CD4-positive, alpha-beta T cell treated with Interleukin-6 for 4 hours (primary cell): Measurements from ENCODE around the gene BMF.
A peak's percentile ranks its signal among the peaks of the same experiment; 100 is the strongest.

Source experiments
- DNase-seq: peaks from one replicate; pipeline ENCODE4 v3.0.0-alpha.2; 2020; ENCODE audit warnings: mixed read lengths

BMF gene

DNA sequence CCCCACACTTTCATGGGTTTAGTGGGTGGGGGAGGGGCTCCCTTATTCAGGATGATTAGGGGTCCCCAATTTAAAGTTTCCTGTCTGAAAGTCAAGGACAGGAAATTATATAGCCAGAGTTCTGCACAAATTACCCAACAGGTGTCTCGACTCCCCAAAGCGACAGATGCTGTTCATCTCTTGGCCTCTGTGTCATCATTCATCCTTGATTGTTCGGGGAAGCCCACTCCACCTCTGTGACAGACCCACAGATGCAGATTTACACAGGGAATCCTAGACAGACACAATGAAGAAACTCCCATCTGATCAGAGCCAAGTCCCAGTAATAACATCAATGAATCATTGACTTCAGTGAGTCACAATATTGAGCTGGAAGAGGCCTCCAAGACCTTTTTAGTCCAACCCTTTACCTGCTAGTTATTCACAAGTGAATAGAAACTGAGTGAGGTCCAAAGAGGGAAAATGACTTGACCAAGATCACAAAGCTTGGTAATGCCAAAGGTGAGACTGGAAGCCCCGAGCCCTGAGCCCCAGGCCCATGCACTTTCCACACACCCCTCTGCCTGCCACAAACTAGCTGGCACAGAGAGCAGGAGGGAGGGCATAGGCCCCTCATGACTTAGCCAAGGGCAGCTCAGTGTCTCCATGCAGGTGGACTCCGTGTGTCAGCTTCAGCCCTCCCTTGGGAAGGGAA, 61.8 kb downstream of the BMF start:
- peak; percentile 29 for DNase-seq

DNA sequence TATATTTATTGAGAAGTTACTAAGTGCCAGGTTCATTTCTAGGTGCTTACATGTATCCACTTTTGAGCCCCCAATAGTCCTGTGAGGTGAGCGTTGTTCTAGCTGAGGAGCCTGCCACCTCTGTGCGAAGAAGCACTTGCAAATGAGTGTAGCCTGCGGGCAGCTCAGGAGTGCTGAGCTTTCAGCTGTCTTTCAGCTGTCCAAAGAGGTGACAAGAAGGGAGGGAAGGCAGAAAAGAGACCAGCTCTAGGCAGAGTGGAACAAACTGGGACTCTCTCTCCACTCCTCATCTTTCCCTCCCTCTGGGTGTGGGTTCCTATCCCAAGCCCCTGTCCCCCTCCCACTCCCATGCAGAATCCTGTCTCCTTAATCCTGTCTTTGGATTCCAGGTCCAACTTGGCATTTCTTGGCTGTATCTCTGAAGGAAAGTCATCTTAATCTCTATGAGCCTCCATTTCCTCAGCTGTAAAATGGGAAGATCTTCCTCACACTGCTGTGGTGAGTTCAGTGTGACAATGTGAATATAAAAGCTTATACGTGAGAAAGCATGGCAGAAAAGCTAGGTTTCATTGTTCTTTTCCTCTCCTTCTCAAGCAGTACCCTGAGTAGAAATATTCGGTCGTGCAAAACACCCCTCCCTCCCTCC, 63.0 kb downstream of the BMF start:
- no peak for DNase-seq

DNA sequence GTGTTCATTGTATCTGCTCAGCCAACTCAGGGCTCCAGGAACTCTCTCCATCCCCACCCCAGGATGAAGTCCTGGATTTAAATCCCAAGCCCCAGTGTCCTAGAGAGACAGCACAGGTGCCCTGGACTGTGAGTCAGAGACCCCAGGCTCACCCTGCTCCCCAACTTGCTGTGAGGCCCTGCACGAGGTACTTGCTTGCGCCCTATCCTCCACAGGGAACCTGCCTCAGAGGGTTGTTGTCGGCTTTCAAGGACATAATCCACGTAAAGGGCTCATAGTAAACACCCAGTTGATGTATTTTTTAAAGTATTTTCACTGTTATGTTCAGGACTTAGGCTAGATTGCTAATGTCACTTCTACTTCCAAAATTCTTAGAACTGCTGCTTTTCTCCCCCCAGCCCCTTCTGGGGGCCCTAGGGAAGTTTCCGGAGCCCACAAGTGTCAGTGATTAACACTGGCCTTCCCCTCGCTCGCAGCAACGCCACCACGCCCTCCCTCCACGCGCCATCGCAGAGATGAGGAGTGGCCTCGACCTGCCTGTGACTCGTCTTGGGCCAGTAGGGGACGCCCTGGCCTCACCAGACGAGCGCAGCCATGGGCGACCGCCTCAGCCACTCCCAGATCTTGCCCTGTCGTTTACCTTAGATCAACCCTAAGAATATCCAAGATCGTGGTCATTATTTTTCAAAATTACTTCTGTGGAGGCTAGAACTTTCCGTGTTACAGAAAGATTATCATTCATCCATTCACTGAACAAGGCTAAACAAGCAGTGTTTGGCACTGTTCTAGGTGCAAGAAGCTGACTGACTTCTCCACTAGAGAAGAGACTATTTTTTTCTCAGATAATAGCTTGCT, 63.7 kb downstream of the BMF start:
- peak; percentile 88 for DNase-seq

DNA sequence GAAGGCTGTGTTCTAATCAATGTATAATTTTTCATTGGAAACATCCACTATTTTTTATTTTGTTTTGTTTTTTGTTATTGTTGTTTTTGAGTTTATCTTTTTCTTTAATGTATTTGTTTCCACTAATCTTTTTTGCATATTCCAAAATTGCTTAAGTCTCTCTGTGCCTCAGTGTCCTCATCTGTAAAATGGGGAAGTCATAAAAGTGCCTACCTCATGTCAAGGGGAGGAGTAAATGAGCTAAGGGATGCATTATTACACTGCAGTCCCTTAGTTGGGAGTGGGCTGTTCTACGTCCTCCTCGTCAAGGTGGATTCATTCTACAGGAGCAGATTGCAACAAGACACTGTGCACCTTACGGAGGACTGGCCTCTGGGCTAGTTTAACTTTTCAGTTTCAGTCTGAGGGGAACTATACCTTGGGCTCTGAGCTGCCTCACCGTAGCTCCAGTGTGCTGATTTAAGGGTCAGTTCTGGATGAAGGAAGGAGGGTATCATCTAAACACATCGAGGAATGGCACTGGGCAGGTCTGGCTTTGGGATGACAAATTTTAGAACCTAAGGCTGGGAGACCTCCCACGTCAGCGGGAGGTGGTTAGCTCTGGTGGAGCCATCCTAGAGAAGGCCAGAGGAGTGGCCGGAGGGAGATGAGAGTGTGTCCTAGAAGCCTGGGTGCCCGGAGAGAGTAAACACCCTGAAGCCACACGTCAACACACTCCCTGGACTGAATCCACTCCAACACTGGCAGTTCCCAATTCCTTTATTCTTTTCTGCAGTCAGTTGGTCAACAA, 64.6 kb downstream of the BMF start:
- no peak for DNase-seq

DNA sequence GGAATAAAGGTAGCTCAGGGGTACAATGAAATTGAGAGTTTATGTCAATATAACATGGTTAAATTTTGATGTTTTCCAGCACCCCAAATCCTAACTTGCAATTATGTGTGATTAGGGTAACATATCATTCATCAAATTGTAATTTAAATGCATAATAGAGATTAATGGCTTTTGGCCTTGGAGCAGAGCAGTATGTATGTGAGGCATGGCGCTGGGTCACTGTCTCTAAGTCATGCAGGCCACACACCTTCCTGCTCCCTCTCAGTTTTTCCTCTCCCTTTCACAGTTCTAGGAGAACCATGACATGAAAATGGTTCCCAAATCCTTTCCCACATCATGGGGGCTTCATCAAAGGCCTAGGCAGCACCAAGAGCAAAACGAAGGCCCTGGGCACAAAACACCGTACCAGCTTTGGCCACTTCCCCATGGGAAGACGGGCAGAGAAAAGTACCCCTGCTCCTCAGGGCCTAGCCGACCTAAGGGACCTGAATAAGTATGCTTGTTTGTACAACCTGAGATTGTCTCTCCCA, 65.8 kb downstream of the BMF start:
- no peak for DNase-seq

DNA sequence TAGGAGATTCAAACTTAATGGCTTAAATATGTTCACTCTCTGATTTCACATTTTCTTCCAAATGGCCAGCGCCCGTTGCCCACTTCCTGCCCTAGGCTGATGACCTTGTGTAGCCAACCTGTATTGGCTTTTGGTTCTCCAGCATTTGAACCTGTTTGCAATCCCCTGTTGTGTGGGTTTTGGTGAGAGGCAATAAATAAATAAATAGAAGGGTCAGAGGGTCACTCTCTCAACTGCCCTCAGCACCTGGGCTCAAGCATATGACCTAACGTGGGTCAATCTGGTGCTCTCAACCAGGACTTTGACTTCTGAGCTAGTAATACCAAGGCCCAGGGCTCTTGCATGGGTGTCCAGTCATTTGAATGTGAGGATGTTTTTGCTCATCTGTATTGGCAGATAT, 67.9 kb downstream of the BMF start:
- DNase-seq, result no peak

DNA sequence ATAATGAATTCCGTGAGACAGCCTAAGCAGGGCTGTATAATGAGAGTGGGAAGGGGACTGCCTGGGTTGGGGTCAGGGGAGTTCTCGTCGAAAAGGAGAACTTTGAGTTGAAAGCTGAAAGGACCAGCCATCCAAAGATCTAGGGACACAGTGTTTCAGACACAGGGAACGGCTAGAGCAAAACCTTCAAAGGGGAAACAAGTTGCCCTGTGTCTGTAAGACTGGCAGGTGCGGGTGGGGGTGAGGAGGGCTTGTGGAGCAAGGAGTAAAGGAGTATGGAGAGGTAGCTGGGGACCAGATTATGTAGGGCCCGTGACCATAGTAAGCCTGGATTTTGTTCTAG, 68.4 kb downstream of the BMF start:
- no peak for DNase-seq

DNA sequence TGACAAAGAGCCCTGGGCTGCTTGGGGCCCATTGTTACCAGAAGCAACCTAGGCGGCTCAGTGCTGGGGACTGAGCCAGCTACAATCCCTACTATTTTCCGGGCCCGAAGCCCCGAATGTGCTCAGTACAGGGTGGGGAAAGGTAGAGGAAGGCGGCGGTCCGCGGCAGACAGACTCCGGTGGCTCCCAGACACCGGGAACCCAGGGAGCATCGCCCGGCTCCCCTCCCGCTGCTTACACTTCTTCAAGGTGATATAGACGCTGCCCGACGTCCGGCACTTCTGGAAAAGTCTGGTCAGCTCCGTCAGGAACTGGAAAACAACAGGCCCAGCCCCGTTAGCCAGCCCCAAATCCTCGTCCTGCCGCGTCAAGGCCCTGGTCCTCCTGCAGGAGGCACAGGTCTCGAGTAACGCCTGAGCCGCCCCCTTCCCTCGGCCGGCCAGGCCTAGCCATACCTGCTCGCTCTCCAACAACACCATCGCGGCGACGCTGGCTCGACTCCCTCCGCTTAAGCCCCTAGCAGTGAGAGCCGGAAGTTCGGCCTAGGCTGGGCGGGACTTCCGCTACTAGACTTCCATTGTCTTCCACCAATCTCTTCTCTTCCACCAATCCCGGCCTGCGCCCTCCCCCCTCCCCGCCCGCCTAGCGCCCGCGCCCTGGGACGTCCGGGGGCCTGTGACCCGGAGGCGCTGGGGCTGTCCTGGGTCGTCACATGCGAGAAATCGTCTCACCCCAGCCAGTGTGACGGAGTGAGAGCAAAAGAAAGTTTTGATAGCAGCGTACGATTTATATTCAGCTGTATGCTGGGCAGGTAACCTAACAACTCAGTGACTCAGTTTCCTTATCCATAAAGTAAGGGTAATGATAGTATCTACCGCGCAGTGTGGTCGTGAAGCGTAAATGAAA, 69.8 kb downstream of the BMF start, which contains the start of gene SRP14:
SRP14 (minus strand) TSS at position 544 of the 906 bp plus-strand sequence; CDS start at position 479, 65 bp downstream.
- peak; percentile 96 for DNase-seq

DNA sequence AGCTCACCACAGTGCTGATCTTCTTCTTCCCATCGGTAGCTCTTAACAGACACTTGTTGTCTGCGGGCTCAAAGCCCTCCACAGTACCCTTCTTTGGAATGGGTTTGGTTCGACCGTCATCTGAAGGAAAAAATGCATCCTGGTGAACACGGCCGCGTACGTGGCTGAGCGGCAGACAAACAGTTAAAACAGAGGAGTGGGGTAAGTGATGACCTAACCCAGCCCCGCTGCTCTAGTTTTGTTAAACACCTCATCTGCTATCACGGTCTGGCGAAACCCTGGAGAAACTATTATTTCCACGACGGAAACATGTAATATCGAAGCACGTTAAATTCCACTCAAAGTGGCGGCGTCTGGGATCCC, 70.4 kb downstream of the BMF start:
- DNase-seq, result no peak
